A549 (cell line): ENCODE measurements around the gene MUC20.

ENCODE experiments used
- BCL3 ChIP-seq: fragments of >200 bp; sonication (Bioruptor Twin); formaldehyde crosslinking; IDR thresholded peaks from 3 replicates; pipeline ENCODE4 v1.6.1; 2016
- CTCF ChIP-seq: fragments of >200 bp; sonication (Bioruptor Twin); formaldehyde crosslinking; IDR thresholded peaks from 3 replicates; pipeline ENCODE4 v1.5.1; 2016
- EP300 ChIP-seq, 2 experiments: fragments of >200 bp; sonication (Bioruptor Twin); formaldehyde crosslinking; IDR thresholded peaks; 2 replicates in 1 of 2; 3 replicates in 1 of 2; pipeline ENCODE4 v1.6.1; 2016 to 2017
- HMGXB4 ChIP-seq: fragments of 250-450 bp; sonication (Bioruptor Pico); IDR thresholded peaks from 2 replicates; pipeline ENCODE4 v1.5.0; 2021; ENCODE audit warnings: mild to moderate bottlenecking, moderate library complexity, borderline replicate concordance
- MAFK ChIP-seq: fragments of 450-650 bp; IDR thresholded peaks from 2 replicates; pipeline ENCODE4 v1.6.1; 2014; ENCODE audit not compliant: partially characterized antibody
- MAX ChIP-seq: IDR thresholded peaks from 2 replicates; pipeline ENCODE4 v1.6.1; 2012
- REST ChIP-seq: fragments of 200-600 bp; sonication (generic); IDR thresholded peaks from 2 replicates; pipeline ENCODE4 v1.6.1; 2016; ENCODE audit warnings: antibody characterized with exemption, mild to moderate bottlenecking, moderate library complexity
- ZFP36 ChIP-seq: fragments of 450-650 bp; IDR thresholded peaks from 2 replicates; pipeline ENCODE4 v1.6.1; 2014; ENCODE audit warnings: borderline replicate concordance; ENCODE audit not compliant: partially characterized antibody

- TF ChIP-seq HMGXB4, result no peak
- no peak for TF ChIP-seq EP300 (IDR thresholded peaks at IDR 0.05)
- no peak for TF ChIP-seq MAX
- no peak for TF ChIP-seq REST
- no peak for TF ChIP-seq BCL3
- TF ChIP-seq MAFK, result no peak
- TF ChIP-seq ZFP36, result no peak
- TF ChIP-seq CTCF, result no peak
These were observed 27.9 kb upstream of the MUC20 start for GRCh38 chr3:195692781-195693427.
